CD14-positive monocyte (primary cell): ENCODE results near the gene TSPAN16. TPM values are rescaled to one million over a fixed set of nuclear protein-coding genes. Genes with fewer than 3 reads are reported as not detected.

Experiments
- DNase-seq, 3 donors: peaks; one replicate each; pipeline ENCODE4 v3.0.0-alpha.2; 2011 to 2022
- H2AFZ ChIP-seq: 2 replicates; pipeline ENCODE4 v1.6.0; 2012; ENCODE audit warnings: mild to moderate bottlenecking, low read depth, low read length, inconsistent platforms; ENCODE audit not compliant: insufficient read depth, poor library complexity, severe bottlenecking
- H3K27ac ChIP-seq, 2 donors: 1 replicate in 1 of 2; 2 replicates in 1 of 2; pipeline ENCODE4 v1.5.1; 2012 to 2013; ENCODE audit warnings: low read length in 2 of 2, control low read depth in 1 of 2, inconsistent platforms in 1 of 2, low read depth in 1 of 2, mild to moderate bottlenecking in 1 of 2
- H3K27me3 ChIP-seq, 2 donors: one replicate each; pipeline versions ENCODE4 v1.6.0 to v1.6.1; 2011 to 2013; ENCODE audit warnings: low read length in 2 of 2; ENCODE audit not compliant: control insufficient read depth in 2 of 2, insufficient read depth in 2 of 2
- H3K36me3 ChIP-seq, 2 donors: replicated peaks in 1 of 2; 1 replicate in 1 of 2; 2 replicates in 1 of 2; pipeline versions ENCODE4 v1.5.1 to v1.6.1; 2012 to 2013; ENCODE audit warnings: low read length in 2 of 2, control low read depth in 1 of 2, inconsistent platforms in 1 of 2, mild to moderate bottlenecking in 1 of 2; ENCODE audit not compliant: insufficient read depth in 2 of 2, control insufficient read depth in 1 of 2
- H3K4me1 ChIP-seq, 2 donors: 1 replicate in 1 of 2; 2 replicates in 1 of 2; pipeline versions ENCODE4 v1.5.1 to v1.6.1; 2012 to 2013; ENCODE audit warnings: low read length in 2 of 2, control low read depth in 1 of 2, inconsistent platforms in 1 of 2, mild to moderate bottlenecking in 1 of 2, moderate library complexity in 1 of 2; ENCODE audit not compliant: insufficient read depth in 2 of 2, control insufficient read depth in 1 of 2
- H3K4me2 ChIP-seq: replicated peaks from 2 replicates; pipeline ENCODE3; 2012; ENCODE audit warnings: low read length, moderate library complexity, mild to moderate bottlenecking; ENCODE audit not compliant: poor library complexity, severe bottlenecking; ENCODE audit errors: extremely low read depth
- H3K4me3 ChIP-seq, 3 experiments: fragments of 200-600 bp in 1 of 3; sonication (generic) in 1 of 3; replicated peaks in 1 of 3; 1 replicate in 2 of 3; 2 replicates in 1 of 3; pipeline ENCODE4 v1.5.1; 2011 to 2013; ENCODE audit warnings: low read length in 3 of 3, mild to moderate bottlenecking in 3 of 3, control low read depth in 2 of 3, low read depth in 2 of 3, inconsistent platforms in 1 of 3, moderate library complexity in 1 of 3
- H3K79me2 ChIP-seq: 2 replicates; pipeline ENCODE4 v1.6.0; 2012; ENCODE audit warnings: mild to moderate bottlenecking, control low read depth, inconsistent platforms, low read length, moderate library complexity; ENCODE audit not compliant: insufficient read depth
- H3K9ac ChIP-seq: 2 replicates; pipeline ENCODE4 v1.6.0; 2017; ENCODE audit warnings: low read length, mild to moderate bottlenecking; ENCODE audit not compliant: insufficient read depth, poor library complexity, severe bottlenecking
- H3K9me3 ChIP-seq, 2 donors: replicated peaks in 1 of 2; 1 replicate in 1 of 2; 2 replicates in 1 of 2; pipeline versions ENCODE4 v1.5.1 to v1.6.1; 2012 to 2013; ENCODE audit warnings: low read length in 2 of 2, control low read depth in 1 of 2; ENCODE audit not compliant: control insufficient read depth in 1 of 2, insufficient read depth in 1 of 2
- H4K20me1 ChIP-seq: 2 replicates; pipeline ENCODE4 v1.6.0; 2012; ENCODE audit warnings: mild to moderate bottlenecking, low read length, control low read depth, moderate library complexity; ENCODE audit not compliant: insufficient read depth
- H3K27ac Mint-ChIP-seq, 7 donors: one replicate each; pipeline ENCODE4 v1.8.0; 2020; ENCODE audit warnings: mild to moderate bottlenecking in 7 of 7, mixed read lengths in 7 of 7, moderate library complexity in 6 of 7, inconsistent platforms in 2 of 7
- H3K27me3 Mint-ChIP-seq, 3 donors: one replicate each; pipeline ENCODE4 v1.8.0; 2021 to 2022; ENCODE audit warnings: low read depth in 3 of 3, mild to moderate bottlenecking in 3 of 3, mixed read lengths in 3 of 3, moderate library complexity in 3 of 3, inconsistent platforms in 1 of 3
- H3K36me3 Mint-ChIP-seq, 2 donors: one replicate each; pipeline ENCODE4 v1.8.0; 2020; ENCODE audit warnings: mixed read lengths in 2 of 2, inconsistent platforms in 1 of 2, mild to moderate bottlenecking in 1 of 2
- H3K4me1 Mint-ChIP-seq: one replicate; pipeline ENCODE4 v1.8.0; 2020; ENCODE audit warnings: mild to moderate bottlenecking, mixed read lengths
- H3K4me3 Mint-ChIP-seq, 2 donors: one replicate each; pipeline ENCODE4 v1.8.0; 2020; ENCODE audit warnings: mild to moderate bottlenecking in 2 of 2, mixed read lengths in 2 of 2, moderate library complexity in 1 of 2
- H3K9me3 Mint-ChIP-seq, 7 donors: one replicate each; pipeline ENCODE4 v1.8.0; 2020 to 2022; ENCODE audit warnings: mixed read lengths in 7 of 7, mild to moderate bottlenecking in 6 of 7, moderate library complexity in 6 of 7, inconsistent platforms in 2 of 7
- CTCF ChIP-seq: fragments of 200-600 bp; IDR thresholded peaks from one replicate; pipeline ENCODE4 v1.8.0; 2022; ENCODE audit warnings: antibody characterized with exemption, mild to moderate bottlenecking
- WGBS: methylation state at CpG from one replicate; pipeline ENCODE4 v1.1.5; 2013; ENCODE audit warnings: missing lambda C conversion rate; ENCODE audit not compliant: insufficient coverage; 5-methylcytosine and 5-hydroxymethylcytosine counted together
- intact Hi-C, 2 donors: fragments of 100-400 bp; cut with micrococcal nuclease; formaldehyde crosslinking; loops; one replicate each; pipeline versions ENCODE4 v1.15.0 to v1.15.1; 2023
- polyA minus RNA-seq: library from RNA; depleted of rRNA, polyadenylated mRNA; stranded (reverse); fragments of >200 nt; gene quantifications from 2 replicates; pipeline ENCODE4 v1.2.3, GENCODE V29; 2012
- polyA plus RNA-seq, 3 donors: library from polyadenylated mRNA; depleted of rRNA in 1 of 3; unstranded in 2 of 3; stranded (reverse) in 1 of 3; fragments of 300-500 nt in 2 of 3; fragments of >200 nt in 1 of 3; fragmentation: Illumina TruSeq in 2 of 3; gene quantifications; 1 replicate in 2 of 3; 2 replicates in 1 of 3; pipeline ENCODE4 v1.2.3, GENCODE V29; 2012 to 2021
- total RNA-seq, 12 experiments: library from RNA in 1 of 12; stranded (reverse) in 1 of 12; fragments of 120-200 nt in 1 of 12; gene quantifications; one replicate each; pipeline ENCODE4 v1.2.4 and lab custom pipeline; 2013 to 2026; ENCODE audit warnings: mixed read lengths in 6 of 12, inconsistent platforms in 1 of 12

TSPAN16 gene
- total RNA-seq (2013): 0.10 TPM
- under 1 TPM in 2 of 3 donors, not detected in 1; 0.08 to 0.31 TPM for polyA plus RNA-seq
- not detected in 2 replicates for polyA minus RNA-seq
- total RNA-seq (lab: John Stamatoyannopoulos, UW): 0.06 to 0.75 (median 0.35) reads per million in 11 experiments

- Histone ChIP-seq H3K27ac (peak within 1 kb of the TSS; percentile 78 to 81), H3K4me1 (peaks cover 70 to 75% of the 10 kb centered on the region in 2 donors), H2AFZ (peak within 1 kb of the TSS; percentile 52), H3K4me3 (peak within 1 kb of the TSS in 1 of 3 experiments; percentile 53), H3K4me2 (peak within 1 kb of the TSS; percentile 55), H3K36me3 (peaks cover 0 to 3% of the 10 kb centered on the region in 2 donors), H4K20me1 (peaks cover under 1% of the 10 kb centered on the region), H3K9ac (no peak within 1 kb of the TSS), H3K27me3 (no peaks in the 10 kb centered on the region), H3K79me2 (no peaks in the 10 kb centered on the region), H3K9me3 (no peaks in the 10 kb centered on the region)
- WGBS: 95% methylated on average over 2 of the region's 8 CpGs
- DNase-seq: no peak
- Mint-ChIP-seq H3K27ac (peak within 1 kb of the TSS; percentile 92 to 98 (median 94)), H3K27me3 (peaks cover 0 to 4% (median 2%) of the 10 kb centered on the region in 3 donors), H3K9me3 (peaks cover 0 to 2% (median 0%) of the 10 kb centered on the region in 7 donors), H3K4me3 (peak within 1 kb of the TSS in 1 of 2 donors; percentile 66), H3K36me3 (peaks cover 6 to 9% of the 10 kb centered on the region in 2 donors), H3K4me1 (peaks cover 71% of the 10 kb centered on the region)
- TF ChIP-seq CTCF: peak; percentile 6
- intact Hi-C loops: loop anchor here (1.0 to 10.0 kb wide), 5 partner anchors 25 to 269 kb away; partner anchors contain the start of gene RAB3D (in 1 of the 2)
Observed at GRCh38 chr19:11295665-11296245, at the start of gene TSPAN16. TSPAN16 (plus strand) TSS chr19:11296160; CDS start chr19:11296298, 138 bp downstream.

GRCh38 chr19:11246941-11247340 is 49.0 kb upstream of the TSPAN16 start:
- H3K27me3 ChIP-seq: peaks cover 0 to 4% of the 10 kb centered on the region in 2 donors
- no peaks in the 10 kb centered on the region for H3K9me3 ChIP-seq
- H3K9ac ChIP-seq: no peak overlapping the region
- H3K4me1 Mint-ChIP-seq: peaks cover 5% of the 10 kb centered on the region
- WGBS: 90% methylated on average over 8 of the region's 11 CpGs
- no peaks in the 10 kb centered on the region for H3K36me3 Mint-ChIP-seq
- no peak overlapping the region for H3K27ac Mint-ChIP-seq
- peaks cover 0 to 2% (median 0%) of the 10 kb centered on the region in 7 donors for H3K9me3 Mint-ChIP-seq
- TF ChIP-seq CTCF: no peak
- no peak overlapping the region for H3K27ac ChIP-seq
- no peaks in the 10 kb centered on the region for H3K36me3 ChIP-seq
- no peak overlapping the region for H3K4me3 Mint-ChIP-seq
- no peak overlapping the region for H3K4me2 ChIP-seq
- no peak overlapping the region for H2AFZ ChIP-seq
- H3K4me1 ChIP-seq: peaks cover 4 to 8% of the 10 kb centered on the region in 2 donors
- H3K79me2 ChIP-seq: no peaks in the 10 kb centered on the region
- intact Hi-C loops: no loop called here
- H4K20me1 ChIP-seq: no peaks in the 10 kb centered on the region
- DNase-seq: no peak
- peaks cover 13 to 25% (median 15%) of the 10 kb centered on the region in 3 donors for H3K27me3 Mint-ChIP-seq
- no peak overlapping the region for H3K4me3 ChIP-seq
